Stimulated activated CD4-positive, alpha-beta T cell treated with anti-CD3 and anti-CD28 coated beads, Interleukin-15, amount 100 ng/mL, for 1 hour (primary cell): ENCODE measurements around the gene MYO18B.

Experiments used
- DNase-seq, 2 donors: peaks; one replicate each; pipeline ENCODE4 v3.0.0-alpha.2; 2020; ENCODE audit warnings: low read depth in 1 of 2, low spot score in 1 of 2

Gene MYO18B

GRCh38 chr22:25845985-25846745 is 104.2 kb downstream of the MYO18B start:
- DNase-seq = no peak

GRCh38 chr22:25847451-25847850 is 105.5 kb downstream of the MYO18B start:
- no peak for DNase-seq

- DNase-seq = no peak
These were observed 107.0 kb downstream of the MYO18B start for GRCh38 chr22:25848954-25849353.

GRCh38 chr22:25849522-25849921 is 107.5 kb downstream of the MYO18B start:
- DNase-seq = no peak

GRCh38 chr22:25852223-25852622 is 110.2 kb downstream of the MYO18B start:
- DNase-seq = no peak

GRCh38 chr22:25853078-25853477 is 111.1 kb downstream of the MYO18B start:
- DNase-seq = no peak

- DNase-seq = no peak
These were observed 111.7 kb downstream of the MYO18B start for GRCh38 chr22:25853501-25854284.

- DNase-seq = no peak
These were observed 127.8 kb downstream of the MYO18B start for GRCh38 chr22:25869771-25870170.

GRCh38 chr22:25874327-25874726 is 132.3 kb downstream of the MYO18B start:
- DNase-seq = no peak

GRCh38 chr22:25875461-25875860 is 133.5 kb downstream of the MYO18B start:
- no peak for DNase-seq

GRCh38 chr22:25876871-25877270 is 134.9 kb downstream of the MYO18B start:
- DNase-seq = no peak

GRCh38 chr22:25878933-25879332 is 136.9 kb downstream of the MYO18B start:
- no peak for DNase-seq

- no peak for DNase-seq
These were observed 138.5 kb downstream of the MYO18B start for GRCh38 chr22:25880524-25880923.

GRCh38 chr22:25881210-25881755 is 139.3 kb downstream of the MYO18B start:
- DNase-seq = no peak

- no peak for DNase-seq
These were observed 140.4 kb downstream of the MYO18B start for GRCh38 chr22:25882360-25882759.

- no peak for DNase-seq
These were observed 141.6 kb downstream of the MYO18B start for GRCh38 chr22:25883482-25884033.

- no peak for DNase-seq
These were observed 142.1 kb downstream of the MYO18B start for GRCh38 chr22:25884121-25884520.

- no peak for DNase-seq
These were observed 146.5 kb downstream of the MYO18B start for GRCh38 chr22:25888399-25889054.

- no peak for DNase-seq
These were observed 148.7 kb downstream of the MYO18B start for GRCh38 chr22:25890651-25891050.

- no peak for DNase-seq
These were observed 150.7 kb downstream of the MYO18B start for GRCh38 chr22:25892678-25893077.

- no peak for DNase-seq
These were observed 153.7 kb downstream of the MYO18B start for GRCh38 chr22:25895678-25896077.
